DMS79 treated with DMSO at 0.1 percent for 48 hours (cell line): ENCODE data around the gene PTPN23.
"Not testable (repeated sequence)": the region's sequence is repeated elsewhere in the genome, so short reads cannot be mapped to it uniquely, and the experiment has no call there.

ENCODE experiments used
- DNase-seq: peaks from one replicate; lab custom pipeline; 2025; lab: John Stamatoyannopoulos, UW

PTPN23 gene, protein sequence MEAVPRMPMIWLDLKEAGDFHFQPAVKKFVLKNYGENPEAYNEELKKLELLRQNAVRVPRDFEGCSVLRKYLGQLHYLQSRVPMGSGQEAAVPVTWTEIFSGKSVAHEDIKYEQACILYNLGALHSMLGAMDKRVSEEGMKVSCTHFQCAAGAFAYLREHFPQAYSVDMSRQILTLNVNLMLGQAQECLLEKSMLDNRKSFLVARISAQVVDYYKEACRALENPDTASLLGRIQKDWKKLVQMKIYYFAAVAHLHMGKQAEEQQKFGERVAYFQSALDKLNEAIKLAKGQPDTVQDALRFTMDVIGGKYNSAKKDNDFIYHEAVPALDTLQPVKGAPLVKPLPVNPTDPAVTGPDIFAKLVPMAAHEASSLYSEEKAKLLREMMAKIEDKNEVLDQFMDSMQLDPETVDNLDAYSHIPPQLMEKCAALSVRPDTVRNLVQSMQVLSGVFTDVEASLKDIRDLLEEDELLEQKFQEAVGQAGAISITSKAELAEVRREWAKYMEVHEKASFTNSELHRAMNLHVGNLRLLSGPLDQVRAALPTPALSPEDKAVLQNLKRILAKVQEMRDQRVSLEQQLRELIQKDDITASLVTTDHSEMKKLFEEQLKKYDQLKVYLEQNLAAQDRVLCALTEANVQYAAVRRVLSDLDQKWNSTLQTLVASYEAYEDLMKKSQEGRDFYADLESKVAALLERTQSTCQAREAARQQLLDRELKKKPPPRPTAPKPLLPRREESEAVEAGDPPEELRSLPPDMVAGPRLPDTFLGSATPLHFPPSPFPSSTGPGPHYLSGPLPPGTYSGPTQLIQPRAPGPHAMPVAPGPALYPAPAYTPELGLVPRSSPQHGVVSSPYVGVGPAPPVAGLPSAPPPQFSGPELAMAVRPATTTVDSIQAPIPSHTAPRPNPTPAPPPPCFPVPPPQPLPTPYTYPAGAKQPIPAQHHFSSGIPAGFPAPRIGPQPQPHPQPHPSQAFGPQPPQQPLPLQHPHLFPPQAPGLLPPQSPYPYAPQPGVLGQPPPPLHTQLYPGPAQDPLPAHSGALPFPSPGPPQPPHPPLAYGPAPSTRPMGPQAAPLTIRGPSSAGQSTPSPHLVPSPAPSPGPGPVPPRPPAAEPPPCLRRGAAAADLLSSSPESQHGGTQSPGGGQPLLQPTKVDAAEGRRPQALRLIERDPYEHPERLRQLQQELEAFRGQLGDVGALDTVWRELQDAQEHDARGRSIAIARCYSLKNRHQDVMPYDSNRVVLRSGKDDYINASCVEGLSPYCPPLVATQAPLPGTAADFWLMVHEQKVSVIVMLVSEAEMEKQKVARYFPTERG (N-terminal part only)

DNA sequence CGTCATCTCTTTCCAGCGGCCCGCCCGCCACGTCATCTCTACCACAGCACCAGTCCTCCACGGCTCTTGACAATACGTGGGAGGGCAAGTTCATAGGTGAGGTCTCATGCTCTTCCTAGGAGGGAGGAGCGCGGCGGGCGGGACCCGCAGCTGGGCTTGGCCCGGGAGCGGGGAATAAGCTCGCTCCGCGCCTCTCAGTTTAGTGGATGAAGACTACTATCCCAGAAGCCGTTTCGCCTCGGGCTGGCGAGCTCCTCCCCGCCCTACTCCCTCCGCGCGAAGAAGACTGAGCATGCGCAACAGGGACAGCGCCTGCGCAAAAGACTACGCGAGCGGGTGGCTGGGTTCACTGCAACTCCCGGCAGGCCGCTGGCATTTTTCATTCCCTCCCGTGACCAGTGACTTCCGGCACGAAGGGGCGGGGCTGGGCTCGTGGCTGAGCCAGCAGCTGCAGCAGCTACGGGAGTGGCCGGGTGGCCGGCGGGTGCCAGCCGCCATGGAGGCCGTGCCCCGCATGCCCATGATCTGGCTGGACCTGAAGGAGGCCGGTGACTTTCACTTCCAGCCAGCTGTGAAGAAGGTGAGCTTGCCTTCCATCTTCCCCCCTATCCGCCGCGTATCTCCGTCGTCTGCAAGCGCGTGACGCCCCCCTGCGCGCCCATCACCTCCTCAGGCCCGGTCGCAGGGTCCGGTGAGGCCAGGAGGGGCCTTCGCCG, at the start of gene PTPN23:
Gene PTPN23, plus strand, starts transcription at position 421 of the 716 bp plus-strand sequence. Its CDS starts 76 bp downstream, at position 497.
- peak; percentile 89 for DNase-seq

DNA sequence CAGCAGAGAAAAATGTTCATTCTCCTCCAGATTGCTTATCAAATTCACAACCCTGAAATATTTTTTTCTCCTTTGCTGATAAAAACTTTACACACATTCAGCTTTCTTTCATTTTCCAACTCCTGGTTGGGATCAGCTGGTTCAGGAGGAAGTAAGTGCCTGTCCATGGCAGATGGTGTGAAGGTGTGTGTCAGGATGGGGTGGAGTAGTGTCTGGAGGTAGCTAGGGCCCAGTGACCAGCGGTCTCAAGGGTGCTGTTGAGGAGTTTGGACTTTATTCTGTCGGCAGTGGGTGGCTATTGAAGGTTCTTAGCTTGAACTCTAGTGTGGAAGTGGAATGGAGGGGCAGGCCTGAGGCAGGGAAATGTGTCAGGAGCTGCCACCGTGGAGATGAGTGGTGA, 46.9 kb upstream of the PTPN23 start:
- no peak for DNase-seq

DNA sequence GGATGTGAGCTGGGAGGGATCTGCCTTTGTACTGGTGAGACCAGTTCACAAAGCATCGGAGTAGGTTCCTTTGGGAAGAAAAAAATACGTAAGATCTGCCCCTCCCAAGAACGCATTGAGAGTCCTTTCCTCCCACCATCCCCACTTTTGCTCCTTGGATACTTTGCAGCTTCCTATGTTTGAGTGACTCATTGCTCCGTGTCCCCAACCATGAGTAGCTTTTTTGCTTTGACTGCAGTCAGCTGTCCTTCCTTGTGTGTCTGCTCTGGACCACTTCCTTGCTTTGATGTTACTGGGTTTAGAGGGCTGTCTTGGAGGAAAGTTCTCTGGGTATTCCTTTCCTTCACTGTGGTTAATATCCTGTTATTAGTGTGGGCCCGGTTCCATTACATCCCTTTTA, 43.2 kb upstream of the PTPN23 start:
- DNase-seq, result no peak

DNA sequence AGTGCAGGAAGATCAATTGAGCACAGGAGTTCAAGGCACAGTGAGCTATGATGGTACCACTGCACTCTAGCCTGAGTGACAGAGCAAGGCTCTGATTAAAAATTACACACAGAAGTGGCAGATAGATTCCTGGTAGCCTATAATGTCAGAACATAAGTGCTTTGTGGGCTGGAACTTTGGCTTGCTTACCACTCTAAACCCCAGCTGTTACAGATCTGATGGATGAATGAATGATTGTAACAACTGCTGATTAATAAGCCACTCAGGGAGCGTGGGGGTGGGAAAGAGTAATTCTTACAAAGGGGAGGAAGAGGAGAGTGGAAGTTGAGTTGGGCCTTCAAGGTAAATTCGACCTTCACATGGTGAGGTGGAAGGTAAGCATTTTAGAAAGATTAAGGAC, 40.9 kb upstream of the PTPN23 start:
- no peak for DNase-seq

DNA sequence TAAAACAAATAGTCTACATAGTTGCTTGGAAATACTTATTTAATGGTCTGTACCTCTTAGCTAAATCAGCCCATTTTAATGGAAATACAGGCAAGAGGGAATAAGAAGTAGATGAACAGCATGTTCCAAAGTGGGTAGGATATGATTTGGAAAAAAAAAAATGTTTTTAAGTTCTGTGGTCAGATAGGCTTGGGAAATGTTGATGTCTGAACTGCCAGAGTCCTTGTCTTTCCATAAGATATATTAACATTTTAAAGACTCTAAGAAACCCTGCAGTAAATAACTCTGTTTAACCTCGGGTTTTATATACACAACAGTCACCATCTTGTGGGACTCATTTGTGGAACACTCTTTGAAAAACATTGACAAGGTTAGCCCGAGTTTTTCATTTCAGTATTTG, 40.0 kb upstream of the PTPN23 start:
- DNase-seq, result no peak

DNA sequence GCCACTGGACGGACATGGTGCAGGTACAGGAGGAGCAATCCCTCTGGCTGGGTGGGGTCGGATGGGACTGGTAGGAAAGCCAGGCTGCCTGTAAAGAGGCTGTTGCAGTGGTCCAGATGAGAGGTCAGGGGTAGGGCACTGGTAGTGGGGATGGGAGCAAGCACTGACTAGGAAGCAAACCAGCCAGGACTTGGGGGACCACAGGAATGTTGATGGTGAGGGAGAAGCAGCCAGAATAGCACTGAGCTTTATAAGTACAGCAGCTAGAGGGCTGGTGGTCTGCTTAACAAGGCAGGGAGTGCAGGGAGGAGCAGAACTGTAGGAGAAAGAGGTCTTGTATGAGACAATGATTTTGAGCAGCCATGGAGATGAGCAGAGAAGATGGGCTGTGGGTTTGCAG, 38.7 kb upstream of the PTPN23 start:
- no peak for DNase-seq

DNA sequence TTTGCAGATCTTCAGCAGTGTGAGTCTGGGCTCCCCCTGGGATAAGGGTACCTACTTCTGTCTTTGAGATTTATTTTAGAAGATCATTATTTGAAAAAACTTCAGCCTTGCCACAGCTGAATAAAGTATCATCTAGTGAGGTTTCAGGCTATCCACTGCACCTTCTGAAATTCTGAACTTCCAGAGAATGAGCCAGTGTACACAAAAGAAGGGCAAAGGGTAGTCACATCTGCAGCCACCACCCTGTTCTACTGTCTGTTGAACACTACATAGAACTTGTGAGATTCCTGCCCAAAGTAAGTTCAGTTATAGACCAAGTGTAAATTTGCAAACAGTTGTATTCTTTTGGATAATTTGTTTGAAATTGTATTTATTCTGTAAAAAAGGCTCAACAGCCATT, 38.0 kb upstream of the PTPN23 start:
- no peak for DNase-seq

DNA sequence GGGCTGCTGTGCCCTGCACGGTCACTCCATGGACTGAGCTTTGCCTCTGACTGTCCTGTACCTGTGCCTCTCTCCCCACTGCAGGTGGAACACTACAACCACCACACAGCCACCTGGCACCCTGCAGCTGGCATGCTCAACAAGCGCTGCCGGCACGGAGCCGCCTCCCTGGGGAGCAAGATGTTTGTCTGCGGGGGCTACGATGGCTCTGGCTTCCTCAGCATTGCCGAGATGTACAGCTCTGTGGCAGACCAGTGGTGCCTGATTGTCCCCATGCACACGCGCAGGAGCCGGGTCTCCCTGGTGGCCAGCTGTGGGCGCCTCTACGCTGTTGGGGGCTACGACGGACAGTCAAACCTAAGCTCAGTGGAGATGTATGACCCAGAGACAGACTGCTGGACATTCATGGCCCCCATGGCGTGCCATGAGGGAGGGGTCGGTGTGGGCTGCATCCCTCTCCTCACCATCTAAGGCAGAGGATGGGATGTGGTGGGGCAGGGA, 37.3 kb upstream of the PTPN23 start:
- DNase-seq, result no peak

DNA sequence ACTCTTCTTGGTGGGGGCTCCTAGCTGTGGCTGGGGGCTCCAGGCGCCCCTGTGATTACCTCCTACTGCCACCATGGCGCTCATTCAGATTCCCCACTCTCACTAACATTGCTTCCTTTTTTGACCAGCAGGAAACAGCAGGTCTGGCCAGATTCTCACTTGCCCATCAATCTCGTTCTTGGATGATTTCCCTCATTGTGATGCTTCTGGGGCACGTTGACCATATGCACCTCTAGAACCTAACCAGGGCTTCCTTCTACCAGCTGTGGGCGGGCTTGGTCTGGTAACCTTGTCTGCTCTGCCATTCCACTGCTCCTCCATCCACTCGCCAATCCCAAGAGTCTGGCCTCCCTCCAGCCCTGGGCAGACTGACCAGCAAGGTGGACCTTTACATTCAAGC, 35.9 kb upstream of the PTPN23 start:
- DNase-seq, result no peak

DNA sequence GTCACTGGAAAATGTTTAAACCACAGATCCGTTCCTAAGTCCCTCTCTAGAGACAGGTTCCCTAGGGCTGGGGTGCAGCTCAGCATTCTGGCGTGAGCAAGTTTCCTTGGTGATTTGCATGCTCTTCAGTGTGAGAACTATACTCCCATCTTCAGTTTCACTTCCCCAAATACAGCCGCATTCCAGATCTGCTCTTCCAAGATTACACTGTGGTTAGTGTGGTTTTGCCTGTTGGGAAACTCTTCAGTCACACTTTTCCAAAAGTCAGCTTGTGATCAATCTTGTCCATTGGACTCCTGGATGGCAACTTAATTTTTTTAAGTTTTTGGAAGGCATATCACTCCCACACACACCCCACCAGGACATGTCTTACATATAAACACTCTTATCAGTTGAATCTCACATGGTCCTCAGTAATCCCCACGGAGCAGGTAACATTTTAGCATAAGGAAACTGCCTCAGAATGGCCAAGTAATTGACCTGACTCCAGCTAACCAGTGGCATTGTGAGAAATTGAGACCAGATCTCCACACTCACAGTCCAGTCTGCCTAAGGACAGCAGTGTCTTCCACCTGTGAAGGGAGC, 33.5 kb upstream of the PTPN23 start:
- DNase-seq, result no peak

DNA sequence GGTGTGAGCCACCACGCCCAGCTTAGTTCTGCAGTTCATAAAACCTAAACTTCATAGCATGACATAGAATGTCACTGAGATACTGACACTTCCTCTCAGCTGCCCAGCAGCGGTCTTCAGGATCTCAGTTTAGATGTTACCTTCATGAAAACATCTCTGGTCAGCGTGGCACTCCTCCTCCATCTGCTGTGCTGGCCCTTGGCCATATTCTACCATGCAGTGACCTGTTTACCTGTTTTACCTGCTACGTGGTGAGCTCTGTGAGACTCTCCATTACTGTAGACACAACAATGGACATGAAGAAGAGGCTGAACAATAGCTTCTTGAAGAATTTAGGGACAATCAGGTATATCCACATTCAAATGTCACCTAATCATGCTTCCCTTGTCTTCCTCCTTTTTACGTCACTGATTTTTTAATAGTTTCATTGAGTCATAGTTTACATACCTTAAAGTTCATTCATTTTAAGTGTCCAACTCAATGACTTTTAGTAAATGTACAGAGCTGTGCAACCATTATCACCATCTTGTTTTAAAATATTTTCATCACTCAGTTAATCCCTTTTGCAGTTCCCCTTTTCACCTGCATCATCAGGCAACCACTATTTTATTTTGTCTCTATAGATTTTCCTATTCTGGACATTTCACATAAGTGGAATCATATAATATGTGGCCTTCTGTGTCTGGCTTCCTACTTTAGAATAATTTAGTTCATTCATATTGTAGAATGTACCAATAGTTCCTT, 32.2 kb upstream of the PTPN23 start:
- no peak for DNase-seq

DNA sequence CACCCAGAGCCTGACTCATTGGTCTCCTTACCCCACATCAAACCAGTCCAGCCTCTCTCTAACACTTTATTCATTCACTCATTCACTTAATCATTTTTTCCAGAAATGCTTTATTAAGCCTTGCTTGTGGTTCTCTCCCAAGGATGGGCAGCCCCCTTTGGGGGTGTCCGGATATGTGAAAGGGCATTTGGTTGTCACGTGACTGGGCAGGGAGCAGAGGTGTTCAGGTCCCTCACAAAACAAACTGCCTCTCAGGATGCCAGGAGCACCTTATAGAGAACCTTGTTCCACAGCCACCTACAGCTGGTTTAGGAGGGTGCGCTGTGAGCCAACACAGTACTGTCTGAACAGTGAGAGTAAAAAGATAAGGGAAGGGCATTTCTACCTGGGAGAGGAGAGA, 25.8 kb upstream of the PTPN23 start:
- no peak for DNase-seq

DNA sequence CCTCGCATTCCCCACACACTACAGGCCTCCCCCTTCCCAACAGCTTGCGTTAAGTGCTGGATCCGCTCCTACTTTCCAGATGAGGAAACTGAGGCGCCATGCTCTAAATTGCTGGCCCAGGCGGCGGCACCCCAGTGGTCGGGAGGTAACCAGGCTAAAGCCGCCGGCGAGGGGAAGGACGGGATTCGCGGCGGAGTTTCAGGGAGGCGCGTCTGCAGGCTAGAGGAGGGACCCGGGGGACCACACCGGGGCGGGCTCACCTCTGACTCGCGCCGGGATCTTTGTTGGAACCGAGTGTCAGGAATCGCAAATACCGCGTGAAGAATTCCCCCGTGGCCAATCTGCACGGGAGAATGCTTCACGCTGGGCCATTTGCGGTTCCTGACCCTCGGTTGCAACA, 24.6 kb upstream of the PTPN23 start:
- DNase-seq, result no peak

DNA sequence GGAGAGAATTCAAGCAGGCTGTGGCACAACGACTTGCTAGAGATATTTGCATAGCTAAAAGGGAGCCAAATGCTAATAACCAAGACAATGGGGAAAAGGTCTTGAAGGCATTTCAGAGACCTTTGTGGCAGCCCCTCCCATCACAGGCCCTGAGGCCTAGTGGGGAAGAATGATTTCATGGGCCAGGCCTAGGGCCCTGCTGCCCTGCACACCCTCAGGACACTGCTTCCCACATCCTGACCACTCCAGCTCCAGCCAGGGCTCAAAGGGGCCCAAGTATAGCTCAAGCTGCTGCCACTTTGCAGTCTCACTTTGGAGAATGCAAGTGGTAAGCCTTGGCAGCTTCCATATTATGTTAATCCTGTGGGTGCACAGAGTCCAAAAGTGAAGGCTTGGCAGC, 21.5 kb upstream of the PTPN23 start:
- no peak for DNase-seq

DNA sequence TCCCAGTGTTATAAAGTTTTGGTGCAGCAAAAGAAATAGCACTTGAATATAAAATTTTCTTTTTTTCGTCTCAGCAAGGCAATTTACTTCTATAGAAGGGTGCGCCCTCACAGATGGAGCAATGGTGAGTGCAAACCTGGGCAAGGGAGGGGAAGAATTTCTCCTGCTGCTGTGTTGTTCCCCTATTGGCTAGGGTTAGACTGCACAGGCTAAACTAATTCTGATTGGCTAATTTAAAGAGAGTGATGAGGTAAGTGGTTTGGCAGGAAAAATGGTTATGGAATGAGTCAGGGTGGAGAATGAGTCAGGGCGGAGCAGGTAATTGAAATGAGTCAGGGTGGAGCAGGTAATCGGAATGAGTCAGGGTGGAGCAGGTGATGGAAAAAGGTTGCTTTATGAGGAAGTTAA, 20.7 kb upstream of the PTPN23 start:
- DNase-seq, result not testable (repeated sequence)

DNA sequence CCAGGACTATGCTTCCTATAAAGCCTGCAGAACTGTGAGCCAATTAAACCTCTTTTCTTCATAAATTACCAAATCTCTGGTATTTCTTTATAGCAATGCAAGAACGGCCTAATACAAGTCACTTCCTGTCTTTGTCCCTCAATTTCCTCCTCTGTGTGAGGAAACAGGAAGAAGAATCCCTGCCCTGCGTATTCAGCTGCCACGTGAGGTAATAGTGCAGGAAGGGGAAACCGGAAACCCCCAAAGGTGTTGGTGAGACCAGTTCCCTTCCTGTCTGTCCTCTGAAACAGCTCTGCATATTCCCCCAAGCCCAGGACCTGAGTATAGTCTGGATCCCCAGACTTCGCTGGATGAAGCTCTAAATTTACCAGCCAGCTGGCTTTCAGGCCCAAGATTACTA, 18.1 kb upstream of the PTPN23 start:
- no peak for DNase-seq

DNA sequence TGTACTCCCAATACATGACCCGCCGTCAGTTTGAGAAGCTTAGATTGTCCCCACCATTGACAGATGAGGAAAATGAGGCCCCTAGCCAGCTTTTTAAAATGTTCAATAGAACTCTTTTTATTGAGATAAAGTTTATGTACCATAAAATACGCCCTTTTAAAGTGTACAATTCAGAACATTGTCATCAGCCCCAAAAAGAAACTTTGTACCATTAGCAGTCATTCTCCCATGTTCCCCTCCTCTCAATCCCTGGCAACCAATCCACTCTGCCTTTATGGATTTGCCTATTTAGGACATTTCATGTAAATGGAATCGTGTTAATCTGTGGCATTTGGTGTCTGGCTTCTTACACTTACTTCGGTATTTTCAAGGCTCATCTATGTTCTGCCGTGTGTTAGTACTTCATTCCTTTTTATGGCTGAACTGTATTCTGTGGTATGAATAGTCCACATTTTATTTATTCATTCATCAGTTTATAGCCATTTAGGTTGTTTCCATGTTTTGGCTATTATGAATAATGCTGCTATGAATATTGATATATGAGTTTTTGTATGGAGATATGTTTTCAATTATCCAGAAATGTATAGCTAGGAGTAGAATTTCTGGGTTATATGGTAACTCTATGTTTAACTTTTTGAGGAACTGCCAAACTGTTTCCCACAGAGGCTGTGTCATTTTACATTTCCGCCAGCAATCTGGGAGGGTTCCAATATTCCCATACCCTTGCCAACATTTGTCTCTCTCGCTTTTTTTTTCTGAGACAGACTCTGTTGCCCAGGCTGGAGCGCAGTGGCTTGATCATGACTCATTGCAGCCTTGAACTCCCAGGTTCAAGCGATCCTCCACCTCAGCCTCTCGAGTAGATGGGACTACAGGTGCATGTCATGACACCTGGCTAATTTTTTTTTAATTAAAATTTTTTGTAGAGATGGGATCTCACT, 15.3 kb upstream of the PTPN23 start:
- DNase-seq, result no peak

DNA sequence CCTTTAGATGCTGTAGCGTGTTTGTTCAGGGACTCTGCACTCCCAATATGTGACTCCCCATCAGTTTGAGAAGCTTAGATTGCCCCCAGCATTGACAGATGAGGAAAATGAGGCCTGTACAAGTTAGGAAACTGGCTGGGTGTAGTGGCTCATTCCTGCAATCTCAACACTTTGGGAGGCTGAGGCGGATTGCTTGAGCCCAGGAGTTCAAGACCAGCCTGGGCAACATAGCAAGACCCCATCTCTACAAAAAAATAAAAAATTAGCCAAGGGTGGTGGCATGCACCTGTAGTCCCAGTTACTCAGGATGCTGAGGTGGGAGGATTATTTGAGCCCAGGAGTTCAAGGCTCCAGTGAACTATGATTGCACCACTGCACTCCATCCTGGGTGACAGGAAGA, 14.0 kb upstream of the PTPN23 start:
- DNase-seq, result no peak

DNA sequence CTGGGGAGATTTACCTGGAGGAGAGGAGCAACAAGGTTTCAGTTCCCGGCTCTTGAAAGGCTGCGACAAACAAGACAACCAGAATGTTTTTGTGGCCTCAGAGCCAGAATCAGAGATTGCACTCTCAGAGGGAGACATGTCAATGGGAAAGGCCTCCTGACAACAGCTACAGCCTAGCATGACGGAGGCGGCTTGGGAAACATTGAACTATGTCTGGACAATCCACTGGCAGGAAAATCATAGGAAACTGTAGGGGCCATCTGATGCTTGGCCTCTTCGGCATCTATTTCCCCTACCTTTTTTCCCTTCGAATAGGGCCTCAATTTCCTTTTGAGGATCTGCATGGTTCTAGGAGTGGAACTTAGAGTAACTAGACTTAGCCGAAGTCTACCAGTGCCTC, 13.2 kb upstream of the PTPN23 start:
- no peak for DNase-seq
